Activated naive CD4-positive, alpha-beta T cell treated with anti-CD3 and anti-CD28 coated beads, Interleukin-2, amount 50 U/mL, for 72 hours (primary cell): Measurements from ENCODE around the gene MAPK11. TPM values are rescaled to one million over a fixed set of nuclear protein-coding genes. Genes with fewer than 3 reads are reported as not detected.

ENCODE experiments used
- ATAC-seq, 2 donors: fragments of 150-1000 bp; cut with Tn5 transposase; 2 replicates each; pipeline ENCODE4 v1.10.0; 2021; ENCODE audit warnings: mild to moderate bottlenecking in 2 of 2, moderate library complexity in 2 of 2
- DNase-seq, 2 donors: peaks; one replicate each; pipeline ENCODE4 v3.0.0; 2021 to 2022; ENCODE audit warnings: low spot score in 2 of 2
- H3K27ac Mint-ChIP-seq, 2 donors: one replicate each; pipeline ENCODE4 v1.8.0; 2022; ENCODE audit warnings: mild to moderate bottlenecking in 2 of 2, mixed read lengths in 2 of 2
- H3K36me3 Mint-ChIP-seq, 2 donors: one replicate each; pipeline ENCODE4 v1.8.0; 2022; ENCODE audit warnings: mixed read lengths in 2 of 2
- H3K9me3 Mint-ChIP-seq, 2 donors: one replicate each; pipeline ENCODE4 v1.8.0; 2022; ENCODE audit warnings: mixed read lengths in 2 of 2
- total RNA-seq, 2 donors: library from RNA; stranded (reverse); gene quantifications; one replicate each; pipeline ENCODE4 v1.2.3, GENCODE V29; 2022

MAPK11 gene
- total RNA-seq, 2 donors from 2014 or later, result 15.6 to 25.7 TPM

GRCh38 chr22:50300620-50301257, 30.6 kb upstream of the MAPK11 start:
- no peak overlapping the region for H3K27ac Mint-ChIP-seq
- DNase-seq (no peak), ATAC-seq (no peak)
- no peaks in the 10 kb centered on the region for H3K36me3 Mint-ChIP-seq
- no peaks in the 10 kb centered on the region for H3K9me3 Mint-ChIP-seq

- ATAC-seq (no peak), DNase-seq (no peak)
- Mint-ChIP-seq H3K27ac (no peak overlapping the region), H3K36me3 (no peaks in the 10 kb centered on the region), H3K9me3 (no peaks in the 10 kb centered on the region)
These were observed 29.8 kb upstream of the MAPK11 start for GRCh38 chr22:50299785-50300619.

- H3K36me3 Mint-ChIP-seq, result no peaks in the 10 kb centered on the region
- ATAC-seq (no peak), DNase-seq (no peak)
- H3K27ac Mint-ChIP-seq, result no peak overlapping the region
- no peaks in the 10 kb centered on the region for H3K9me3 Mint-ChIP-seq
These were observed 29.0 kb upstream of the MAPK11 start for GRCh38 chr22:50298937-50299784.

- no peaks in the 10 kb centered on the region for H3K9me3 Mint-ChIP-seq
- ATAC-seq (no peak), DNase-seq (no peak)
- no peak overlapping the region for H3K27ac Mint-ChIP-seq
- H3K36me3 Mint-ChIP-seq, result no peaks in the 10 kb centered on the region
These were observed 28.1 kb upstream of the MAPK11 start for GRCh38 chr22:50298266-50298637.

GRCh38 chr22:50297510-50298265, 27.5 kb upstream of the MAPK11 start:
- Mint-ChIP-seq H3K27ac (no peak overlapping the region), H3K9me3 (no peaks in the 10 kb centered on the region), H3K36me3 (no peaks in the 10 kb centered on the region)
- DNase-seq (no peak), ATAC-seq (no peak)

GRCh38 chr22:50296658-50297490, 26.7 kb upstream of the MAPK11 start:
- H3K9me3 Mint-ChIP-seq, result no peaks in the 10 kb centered on the region
- no peak for ATAC-seq

GRCh38 chr22:50294319-50294656, 24.1 kb upstream of the MAPK11 start:
- ATAC-seq, result no peak
- Mint-ChIP-seq H3K27ac (no peak overlapping the region), H3K36me3 (no peaks in the 10 kb centered on the region), H3K9me3 (no peaks in the 10 kb centered on the region)
- DNase-seq, result no peak

More at GRCh38 chr22:50296658-50297490, 26.7 kb upstream of the MAPK11 start:
- no peak for DNase-seq
- Mint-ChIP-seq H3K36me3 (no peaks in the 10 kb centered on the region), H3K27ac (no peak overlapping the region)

- DNase-seq (no peak), ATAC-seq (no peak)
- Mint-ChIP-seq H3K27ac (no peak overlapping the region), H3K36me3 (no peaks in the 10 kb centered on the region), H3K9me3 (no peaks in the 10 kb centered on the region)
These were observed 23.5 kb upstream of the MAPK11 start for GRCh38 chr22:50293441-50294318.

GRCh38 chr22:50292643-50293440, 22.7 kb upstream of the MAPK11 start:
- ATAC-seq (peak in 1 of 2 donors; percentile 44), DNase-seq (no peak)
- Mint-ChIP-seq H3K36me3 (no peaks in the 10 kb centered on the region), H3K27ac (no peak overlapping the region), H3K9me3 (no peaks in the 10 kb centered on the region)

GRCh38 chr22:50289942-50290630, 19.9 kb upstream of the MAPK11 start:
- Mint-ChIP-seq H3K27ac (no peak overlapping the region), H3K9me3 (no peaks in the 10 kb centered on the region), H3K36me3 (no peaks in the 10 kb centered on the region)
- ATAC-seq (no peak), DNase-seq (no peak)

GRCh38 chr22:50289151-50289941, 19.2 kb upstream of the MAPK11 start:
- DNase-seq (no peak), ATAC-seq (no peak)
- no peaks in the 10 kb centered on the region for H3K9me3 Mint-ChIP-seq
- no peaks in the 10 kb centered on the region for H3K36me3 Mint-ChIP-seq
- H3K27ac Mint-ChIP-seq, result no peak overlapping the region

GRCh38 chr22:50287731-50288130, 17.6 kb upstream of the MAPK11 start:
- no peak for DNase-seq
- no peak for ATAC-seq
- no peak overlapping the region for H3K27ac Mint-ChIP-seq
- H3K9me3 Mint-ChIP-seq, result no peaks in the 10 kb centered on the region
- H3K36me3 Mint-ChIP-seq, result no peaks in the 10 kb centered on the region

- H3K36me3 Mint-ChIP-seq, result no peaks in the 10 kb centered on the region
- DNase-seq (no peak), ATAC-seq (no peak)
- H3K9me3 Mint-ChIP-seq, result no peaks in the 10 kb centered on the region
- H3K27ac Mint-ChIP-seq, result no peak overlapping the region
These were observed 16.6 kb upstream of the MAPK11 start for GRCh38 chr22:50286701-50287318.
